PC-9 (cell line): ENCODE data around the gene SLC2A9. TPM values are rescaled to one million over a fixed set of nuclear protein-coding genes. Genes with fewer than 3 reads are reported as not detected.

Experiments
- BruUV-seq: library from RNA; stranded (reverse); fragments of 400-500 nt; replicated peaks from 2 replicates; lab custom pipeline; 2021; lab: Mats Ljungman, UMichigan
- CTCF ChIA-PET: fragments of 300-600 bp; sonication (Branson Sonifier 250); formaldehyde crosslinking; loops from one replicate; lab custom pipeline; 2022; ENCODE audit warnings: antibody characterized with exemption; lab: Charles Lee
- POLR2A ChIA-PET: fragments of 300-600 bp; sonication (Branson Sonifier 250); formaldehyde crosslinking; loops from one replicate; lab custom pipeline; 2022; ENCODE audit warnings: antibody characterized with exemption; ENCODE audit not compliant: unreplicated experiment; lab: Charles Lee
- DNase-seq, 2 experiments: peaks; one replicate each; pipeline versions ENCODE4 v3.0.0 to v3.0.0-alpha.2; 2015 to 2022; ENCODE audit warnings: mixed read lengths in 1 of 2
- H2AFZ ChIP-seq: fragments of 200-600 bp; sonication (generic); 2 replicates; pipeline ENCODE4 v1.8.1; 2017; ENCODE audit warnings: antibody characterized with exemption
- H3F3A ChIP-seq: fragments of 200-600 bp; sonication (generic); 2 replicates; pipeline ENCODE4 v1.8.1; 2017; ENCODE audit warnings: antibody characterized with exemption, mild to moderate bottlenecking, low read depth; ENCODE audit not compliant: insufficient read depth
- H3K27ac ChIP-seq: fragments of 200-600 bp; sonication (generic); 2 replicates; pipeline ENCODE4 v1.6.1; 2016; ENCODE audit warnings: mixed run types
- H3K27me3 ChIP-seq: fragments of 200-600 bp; sonication (generic); 2 replicates; pipeline ENCODE4 v1.6.1; 2016; ENCODE audit warnings: low read depth, mixed run types; ENCODE audit not compliant: insufficient read depth
- H3K36me3 ChIP-seq: fragments of 200-600 bp; sonication (generic); 2 replicates; pipeline ENCODE4 v1.6.1; 2016; ENCODE audit warnings: low read depth, mixed run types
- H3K4me1 ChIP-seq: fragments of 200-600 bp; sonication (generic); replicated peaks from 2 replicates; pipeline ENCODE4 v1.6.1; 2016; ENCODE audit warnings: mixed run types; ENCODE audit not compliant: insufficient read depth
- H3K4me2 ChIP-seq: fragments of 200-600 bp; sonication (generic); 2 replicates; pipeline ENCODE4 v1.6.1; 2017; ENCODE audit warnings: mixed run types
- H3K4me3 ChIP-seq: fragments of 200-600 bp; sonication (generic); 2 replicates; pipeline ENCODE4 v1.6.1; 2016; ENCODE audit warnings: mixed run types
- H3K79me2 ChIP-seq: fragments of 200-600 bp; sonication (generic); 2 replicates; pipeline ENCODE4 v1.6.1; 2017; ENCODE audit warnings: low read depth, mixed run types
- H3K9me2 ChIP-seq: fragments of 200-600 bp; sonication (generic); 2 replicates; pipeline ENCODE4 v1.8.1; 2017; ENCODE audit warnings: mild to moderate bottlenecking; ENCODE audit not compliant: insufficient read depth
- H3K9me3 ChIP-seq: fragments of 200-600 bp; sonication (generic); 2 replicates; pipeline ENCODE4 v1.8.1; 2016; ENCODE audit warnings: low read depth; ENCODE audit not compliant: insufficient read depth
- H4K20me1 ChIP-seq: fragments of 200-600 bp; sonication (generic); 2 replicates; pipeline ENCODE4 v1.8.1; 2017; ENCODE audit not compliant: insufficient read depth
- EZH2 ChIP-seq: fragments of 200-600 bp; sonication (generic); IDR thresholded peaks from 2 replicates; pipeline ENCODE4 v1.8.0; 2017; ENCODE audit warnings: antibody characterized with exemption, low read depth
- intact Hi-C: fragments of 100-400 bp; cut with micrococcal nuclease; formaldehyde crosslinking; loops from one replicate; pipeline ENCODE4 v1.10.0; 2022; ENCODE audit not compliant: unreplicated experiment
- total RNA-seq: library from RNA; stranded (reverse); gene quantifications from 2 replicates; pipeline ENCODE4 v1.2.3, GENCODE V29; 2021
- TF ChIP-seq, protein P1 (sequence below): fragments of 200-600 bp; sonication (generic); conservative IDR thresholded peaks from 2 replicates; pipeline ENCODE4 v1.6.1; 2017; ENCODE audit warnings: mixed run types, antibody characterized with exemption, mild to moderate bottlenecking, moderate library complexity

Gene SLC2A9
- total RNA-seq, 1 experiment from 2014 or later = 0.28 TPM

DNA sequence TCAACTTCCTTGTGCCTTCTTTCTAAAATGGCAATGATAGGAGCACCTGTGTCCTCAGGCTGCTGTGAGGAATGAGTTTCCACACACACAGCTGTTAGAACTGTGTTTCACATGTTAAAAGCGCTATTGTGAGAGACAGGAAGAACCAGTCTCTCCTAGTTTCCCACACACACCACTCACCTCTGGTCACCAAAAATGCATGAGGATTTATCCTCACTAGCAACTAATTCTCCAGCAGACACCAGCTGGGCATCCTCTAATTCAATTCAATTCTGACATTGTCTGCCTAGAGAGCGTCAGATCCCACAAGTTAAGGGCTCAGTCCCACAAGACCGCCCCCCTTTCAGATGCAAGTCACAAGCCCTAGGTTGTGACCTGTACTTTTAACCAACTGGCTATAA lies 29.0 kb upstream of the SLC2A9 start:
- CTCF ChIA-PET = no interaction called here
- TF ChIP-seq, protein P1, sequence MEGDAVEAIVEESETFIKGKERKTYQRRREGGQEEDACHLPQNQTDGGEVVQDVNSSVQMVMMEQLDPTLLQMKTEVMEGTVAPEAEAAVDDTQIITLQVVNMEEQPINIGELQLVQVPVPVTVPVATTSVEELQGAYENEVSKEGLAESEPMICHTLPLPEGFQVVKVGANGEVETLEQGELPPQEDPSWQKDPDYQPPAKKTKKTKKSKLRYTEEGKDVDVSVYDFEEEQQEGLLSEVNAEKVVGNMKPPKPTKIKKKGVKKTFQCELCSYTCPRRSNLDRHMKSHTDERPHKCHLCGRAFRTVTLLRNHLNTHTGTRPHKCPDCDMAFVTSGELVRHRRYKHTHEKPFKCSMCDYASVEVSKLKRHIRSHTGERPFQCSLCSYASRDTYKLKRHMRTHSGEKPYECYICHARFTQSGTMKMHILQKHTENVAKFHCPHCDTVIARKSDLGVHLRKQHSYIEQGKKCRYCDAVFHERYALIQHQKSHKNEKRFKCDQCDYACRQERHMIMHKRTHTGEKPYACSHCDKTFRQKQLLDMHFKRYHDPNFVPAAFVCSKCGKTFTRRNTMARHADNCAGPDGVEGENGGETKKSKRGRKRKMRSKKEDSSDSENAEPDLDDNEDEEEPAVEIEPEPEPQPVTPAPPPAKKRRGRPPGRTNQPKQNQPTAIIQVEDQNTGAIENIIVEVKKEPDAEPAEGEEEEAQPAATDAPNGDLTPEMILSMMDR = no peak
- TF ChIP-seq EZH2 = no peak
- peak in 1 of 2 experiments; percentile 75 for DNase-seq

DNA sequence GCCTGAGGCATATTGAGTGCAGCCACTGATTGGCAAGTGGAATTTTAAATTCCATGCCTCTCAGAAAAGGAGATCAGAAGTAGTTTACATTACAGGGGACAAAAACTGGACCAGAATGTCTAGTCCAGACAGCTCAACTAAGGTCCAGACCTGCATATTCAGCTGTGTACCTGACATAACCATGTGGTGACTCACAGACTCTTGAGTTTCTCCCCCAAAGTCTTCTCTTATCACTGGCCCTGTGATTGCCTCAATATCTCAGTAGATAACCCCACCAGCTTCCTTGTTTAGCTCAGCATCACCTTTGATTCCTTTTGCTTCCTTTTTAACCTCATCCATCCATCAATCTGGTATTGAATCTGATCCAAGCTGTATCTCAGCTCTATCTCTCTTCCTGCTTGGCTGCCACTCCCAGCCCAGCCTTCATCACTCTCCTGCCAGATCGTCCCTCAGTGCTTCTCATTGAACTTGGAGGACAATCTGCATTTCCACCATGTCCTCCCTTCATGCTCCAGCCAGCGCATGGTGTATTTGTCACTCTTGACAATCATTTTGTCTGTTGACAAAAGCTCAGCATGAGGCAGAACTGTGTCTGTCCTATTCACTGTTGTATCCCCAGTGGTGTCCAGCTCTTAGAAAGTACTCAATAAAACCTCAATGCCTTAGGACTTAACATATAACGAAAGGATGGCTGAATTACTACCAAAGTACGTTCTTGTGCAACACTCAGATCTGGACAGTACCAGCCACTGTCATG lies 27.8 kb upstream of the SLC2A9 start:
- H3K9me3 ChIP-seq = no peaks in the 10 kb centered on the region
- H3K4me3 ChIP-seq = no peak overlapping the region
- H3K4me2 ChIP-seq = no peak overlapping the region
- peaks cover 27% of the 10 kb centered on the region for H3K4me1 ChIP-seq
- TF ChIP-seq EZH2 = no peak
- TF ChIP-seq, protein P1 = no peak
- H3K27me3 ChIP-seq = no peaks in the 10 kb centered on the region
- no peaks in the 10 kb centered on the region for H3K9me2 ChIP-seq
- intact Hi-C loops = no loop called here
- BruUV-seq = no TSS peak
- ChIA-PET CTCF (no interaction called here), POLR2A (interaction anchor here (0.7 kb wide), 1 partner anchor 44 kb away, joined by 4 read pairs; no protein-coding TSS in a partner anchor)
- DNase-seq = peak in 1 of 2 experiments; percentile 70
- peaks cover 17% of the 10 kb centered on the region for H3F3A ChIP-seq
- no peaks in the 10 kb centered on the region for H3K36me3 ChIP-seq
- H4K20me1 ChIP-seq = no peaks in the 10 kb centered on the region
- no peak overlapping the region for H2AFZ ChIP-seq
- H3K27ac ChIP-seq = no peak overlapping the region
- no peaks in the 10 kb centered on the region for H3K79me2 ChIP-seq

More for the DNA sequence above, 29.0 kb upstream of the SLC2A9 start:
- BruUV-seq = no TSS peak
- Histone ChIP-seq H4K20me1 (no peaks in the 10 kb centered on the region), H3K79me2 (no peaks in the 10 kb centered on the region), H2AFZ (no peak overlapping the region), H3K36me3 (no peaks in the 10 kb centered on the region), H3K9me3 (no peaks in the 10 kb centered on the region), H3K27me3 (no peaks in the 10 kb centered on the region), H3K9me2 (no peaks in the 10 kb centered on the region), H3K4me1 (peaks cover 24% of the 10 kb centered on the region), H3F3A (peaks cover 17% of the 10 kb centered on the region), H3K4me3 (no peak overlapping the region), H3K4me2 (no peak overlapping the region), H3K27ac (no peak overlapping the region)
- intact Hi-C loops = no loop called here
- POLR2A ChIA-PET = no interaction called here

GRCh38 chr4:10047967-10048366 lies 26.7 kb upstream of the SLC2A9 start:
- CTCF ChIA-PET = no interaction called here
- H3F3A ChIP-seq = peaks cover 17% of the 10 kb centered on the region

More at GRCh38 chr4:10047967-10048366, 26.7 kb upstream of the SLC2A9 start:
- no TSS peak for BruUV-seq
- POLR2A ChIA-PET = no interaction called here
- Histone ChIP-seq H3K4me3 (no peak overlapping the region), H3K79me2 (no peaks in the 10 kb centered on the region), H2AFZ (no peak overlapping the region), H3K36me3 (no peaks in the 10 kb centered on the region), H4K20me1 (no peaks in the 10 kb centered on the region), H3K9me2 (no peaks in the 10 kb centered on the region), H3K27me3 (no peaks in the 10 kb centered on the region), H3K4me1 (peaks cover 27% of the 10 kb centered on the region), H3K27ac (no peak overlapping the region), H3K4me2 (no peak overlapping the region), H3K9me3 (no peaks in the 10 kb centered on the region)
- TF ChIP-seq EZH2 = no peak
- TF ChIP-seq, protein P1 = no peak
- DNase-seq = peak in 1 of 2 experiments; percentile 12
- intact Hi-C loops = no loop called here
